ENCODE measurements around the gene NT5DC4. TPM values are rescaled to one million over a fixed set of nuclear protein-coding genes. Genes with fewer than 3 reads are reported as not detected.
A peak's percentile ranks its signal among the peaks of the same experiment; 100 is the strongest.

NT5DC4 gene
- polyA plus RNA-seq, 1 of the 3 experiments (the other 2 are of a cell fraction): not detected

GRCh38 chr2:112679484-112679883 is 41.3 kb upstream of the NT5DC4 start:
- H3K9me2 ChIP-seq: no peaks in the 10 kb centered on the region
- no peaks in the 10 kb centered on the region for H4K20me1 ChIP-seq (ENCODE audit: insufficient read depth)
- no peak for DNase-seq
- H3K27ac ChIP-seq (ENCODE audit: low read depth in 2 of 2, low read length in 1 of 2): no peak overlapping the region
- no peak overlapping the region for H3K9ac ChIP-seq
- no peaks in the 10 kb centered on the region for H3K27me3 ChIP-seq (ENCODE audit: insufficient read depth)
- H3K4me3 ChIP-seq (ENCODE audit: low read depth in 2 of 2, low read length in 1 of 2): no peak overlapping the region
- no peak overlapping the region for H3K4me2 ChIP-seq
- H3F3A ChIP-seq (replicated peaks; ENCODE audit: insufficient read depth): peaks cover 5% of the 10 kb centered on the region
- ChIA-PET CTCF (interaction anchor here (0.9 to 2.3 kb wide), 3 partner anchors 11 to 52 kb away, joined by 3 to 6 read pairs (median 5); no protein-coding TSS in a partner anchor), POLR2A (interaction anchor here (0.5 kb wide), 1 partner anchor 28 kb away, joined by 4 read pairs; no protein-coding TSS in a partner anchor)
- H3K4me1 ChIP-seq (ENCODE audit: control insufficient read depth in 1 of 2, insufficient read depth in 2 of 2, low read depth in 1 of 2, low read length in 1 of 2): no peaks in the 10 kb centered on the region
- H3K9me3 ChIP-seq: no peaks in the 10 kb centered on the region
- 69% methylated on average over 3 of the region's 3 CpGs for WGBS (ENCODE audit: low lambda C conversion rate)
- H2AFZ ChIP-seq (ENCODE audit: low read depth): 0 out of 2 replicates have a peak overlapping the region, but pooled peaks have one; percentile 65
- H3K36me3 ChIP-seq (replicated peaks in 1 of 2; ENCODE audit: control insufficient read depth in 1 of 2, insufficient read depth in 2 of 2, low read length in 1 of 2): no peaks in the 10 kb centered on the region
- TF ChIP-seq REST (IDR thresholded peaks at IDR 0.05; ENCODE audit: low read depth, low read length) (no peak), MXI1 (IDR thresholded peaks at IDR 0.05; ENCODE audit: low read depth, low read length) (no peak), POLR2AphosphoS5 (IDR thresholded peaks at IDR 0.05; ENCODE audit: low read depth, low read length) (no peak), CHD2 (IDR thresholded peaks at IDR 0.05; ENCODE audit: low read length, partially characterized antibody) (no peak), MAX (IDR thresholded peaks at IDR 0.05; ENCODE audit: low read depth) (no peak), YY1 (IDR thresholded peaks at IDR 0.05; ENCODE audit: low read depth) (no peak), RAD21 (IDR thresholded peaks at IDR 0.05; ENCODE audit: low read length) (no peak), EZH2phosphoT487 (IDR thresholded peaks at IDR 0.05; ENCODE audit: borderline replicate concordance, low read depth) (no peak), FOXJ3 (CRISPR knock-in tag; IDR thresholded peaks at IDR 0.05) (no peak), FOXM1 (IDR thresholded peaks at IDR 0.05; ENCODE audit: low read depth) (no peak), TCF12 (IDR thresholded peaks at IDR 0.05) (no peak), RFX5 (IDR thresholded peaks at IDR 0.05; ENCODE audit: low read length) (no peak), NFIC (IDR thresholded peaks at IDR 0.05; ENCODE audit: borderline replicate concordance) (no peak), NRF1 (IDR thresholded peaks at IDR 0.05; ENCODE audit: low read depth, low read length) (no peak)
- TF ChIP-seq, protein P1, sequence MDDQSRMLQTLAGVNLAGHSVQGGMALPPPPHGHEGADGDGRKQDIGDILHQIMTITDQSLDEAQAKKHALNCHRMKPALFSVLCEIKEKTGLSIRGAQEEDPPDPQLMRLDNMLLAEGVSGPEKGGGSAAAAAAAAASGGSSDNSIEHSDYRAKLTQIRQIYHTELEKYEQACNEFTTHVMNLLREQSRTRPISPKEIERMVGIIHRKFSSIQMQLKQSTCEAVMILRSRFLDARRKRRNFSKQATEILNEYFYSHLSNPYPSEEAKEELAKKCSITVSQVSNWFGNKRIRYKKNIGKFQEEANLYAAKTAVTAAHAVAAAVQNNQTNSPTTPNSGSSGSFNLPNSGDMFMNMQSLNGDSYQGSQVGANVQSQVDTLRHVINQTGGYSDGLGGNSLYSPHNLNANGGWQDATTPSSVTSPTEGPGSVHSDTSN (IDR thresholded peaks at IDR 0.05): no peak
- no peaks in the 10 kb centered on the region for H3K79me2 ChIP-seq (ENCODE audit: insufficient read depth)
